ENCODE data around the gene ICA1. TPM values are rescaled to one million over a fixed set of nuclear protein-coding genes. Genes with fewer than 3 reads are reported as not detected.

The ICA1 gene
- total RNA-seq, 1 experiment from 2014 or later: 28.8 TPM

GRCh38 chr7:8160250-8160649, 101.7 kb downstream of the ICA1 start:
- Histone ChIP-seq H3T11ph (ENCODE audit: low read length) (no peak overlapping the region), H3K23me2 (ENCODE audit: insufficient read length, low read depth, low read length, poor library complexity, severe bottlenecking) (no peaks in the 10 kb centered on the region), H4K5ac (ENCODE audit: insufficient read length, low read depth, low read length) (no peak overlapping the region), H4K8ac (replicated peaks; ENCODE audit: insufficient read length, low read depth, low read length) (no peak overlapping the region), H2BK120ac (ENCODE audit: low read depth, low read length, poor library complexity, severe bottlenecking) (no peak overlapping the region), H3K27ac (ENCODE audit: insufficient read length, low read depth, low read length) (no peak overlapping the region), H3K14ac (ENCODE audit: insufficient read depth, low read length) (no peak overlapping the region), H3K56ac (ENCODE audit: insufficient read length, low read depth, low read length) (no peak overlapping the region), H3K23ac (ENCODE audit: insufficient read length, low read depth, low read length) (no peak overlapping the region), H3K79me2 (ENCODE audit: insufficient read depth, low read length) (no peaks in the 10 kb centered on the region), H3K4me2 (ENCODE audit: insufficient read depth, insufficient read length, low read length) (no peak overlapping the region), H3K79me1 (ENCODE audit: insufficient read depth, low read depth, low read length, poor library complexity, severe bottlenecking) (no peaks in the 10 kb centered on the region), H2BK12ac (ENCODE audit: insufficient read length, low read depth, low read length) (no peak overlapping the region), H2BK15ac (ENCODE audit: low read depth, low read length) (no peak overlapping the region), H2BK5ac (ENCODE audit: insufficient read length, low read length) (no peak overlapping the region), H3K27me3 (ENCODE audit: insufficient read depth, low read length) (no peaks in the 10 kb centered on the region), H2AFZ (ENCODE audit: low read length) (no peak overlapping the region), H3K4ac (ENCODE audit: low read depth, low read length) (no peak overlapping the region), H3K4me1 (ENCODE audit: insufficient read depth, low read length) (peaks cover 6% of the 10 kb centered on the region), H2AK5ac (ENCODE audit: insufficient read length, low read length) (no peak overlapping the region), H3K9ac (ENCODE audit: extremely low read depth, insufficient read length, low read length) (no peak overlapping the region), H4K20me1 (ENCODE audit: control insufficient read depth, insufficient read depth, insufficient read length) (no peaks in the 10 kb centered on the region), H2BK20ac (ENCODE audit: low read depth, low read length, poor library complexity, severe bottlenecking) (no peak overlapping the region), H3K9me3 (ENCODE audit: control insufficient read depth, low read depth, low read length) (no peaks in the 10 kb centered on the region), H3K18ac (ENCODE audit: insufficient read length, low read depth, low read length) (no peak overlapping the region), H4K91ac (ENCODE audit: insufficient read length, low read depth, low read length) (no peak overlapping the region)
- no peak for TF ChIP-seq CTCF (conservative IDR thresholded peaks at IDR 0.05)
- Mint-ChIP-seq H3K4me3 (no peak overlapping the region), H3K27ac (no peak overlapping the region), H3K9me3 (no peaks in the 10 kb centered on the region), H3K4me1 (peaks cover 24 to 27% of the 10 kb centered on the region in 2 experiments), H3K27me3 (ENCODE audit: low read depth) (no peaks in the 10 kb centered on the region), H3K36me3 (ENCODE audit: insufficient read depth in 1 of 3, low read depth in 3 of 3) (peaks cover 0 to 8% (median 4%) of the 10 kb centered on the region in 3 experiments; a peak in 3 of 7 replicates)
- no CpG with 5 or more reads among the region's 3 CpGs for WGBS (ENCODE audit: extremely low coverage, insufficient read length, low lambda C conversion rate)
- DNase-seq: no peak

Data from H9 (cell line).